ENCODE results near the gene MINDY4B.

- TF ChIP-seq CTCF (conservative IDR thresholded peaks at IDR 0.05; ENCODE audit: low read depth, low read length) (no peak), EZH2 (IDR thresholded peaks at IDR 0.05; ENCODE audit: borderline replicate concordance, low read depth, low read length, poor library complexity, severe bottlenecking) (no peak)
Observed at GRCh38 chr3:150920236-150920635, 15.0 kb upstream of the MINDY4B start.
